ENCODE results near the gene SLC12A8. TPM values are rescaled to one million over a fixed set of nuclear protein-coding genes. Genes with fewer than 3 reads are reported as not detected.

SLC12A8 gene
- total RNA-seq, 4 donors from 2014 or later = 2.3 to 13.1 (median 3.9) TPM

DNA sequence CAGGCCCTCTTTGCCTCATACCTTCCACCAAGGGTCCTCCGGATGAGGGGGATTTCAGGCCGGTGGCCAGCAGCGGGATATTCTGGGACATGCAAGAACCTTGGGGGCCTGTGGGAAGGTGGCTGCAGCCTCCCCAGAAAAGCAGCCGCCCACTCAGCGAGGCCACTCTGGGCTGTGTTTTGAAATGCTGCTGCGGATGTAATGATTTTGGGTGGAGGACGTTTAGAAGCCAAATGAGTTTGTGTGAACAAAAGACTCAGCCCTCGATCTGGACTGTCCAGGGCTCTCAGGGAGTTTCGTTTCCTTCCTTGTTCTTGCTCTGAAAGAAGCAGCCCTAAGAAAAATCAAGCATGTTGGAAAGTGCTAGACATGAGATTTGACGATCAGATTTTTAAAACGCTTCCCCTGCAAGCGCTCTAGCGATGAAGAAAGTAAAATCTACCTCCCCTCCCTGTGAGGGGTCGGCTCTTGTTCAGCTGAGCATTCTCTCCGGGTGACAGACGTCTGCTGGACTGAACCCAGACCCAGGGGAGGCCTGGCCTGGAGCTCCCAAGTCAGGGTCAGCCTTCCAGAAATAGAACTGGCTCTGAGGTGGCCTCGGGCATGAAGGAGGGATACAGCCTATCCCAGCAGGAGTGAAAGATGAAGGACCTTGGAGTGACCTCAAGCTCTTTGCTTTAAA is 169.7 kb downstream of the SLC12A8 start:
- intact Hi-C loops (cut with DNase I; ENCODE audit: low total_unique reads) = no loop called here
- TF ChIP-seq POLR2A (IDR thresholded peaks at IDR 0.05) = no peak
- TF ChIP-seq, protein P1, sequence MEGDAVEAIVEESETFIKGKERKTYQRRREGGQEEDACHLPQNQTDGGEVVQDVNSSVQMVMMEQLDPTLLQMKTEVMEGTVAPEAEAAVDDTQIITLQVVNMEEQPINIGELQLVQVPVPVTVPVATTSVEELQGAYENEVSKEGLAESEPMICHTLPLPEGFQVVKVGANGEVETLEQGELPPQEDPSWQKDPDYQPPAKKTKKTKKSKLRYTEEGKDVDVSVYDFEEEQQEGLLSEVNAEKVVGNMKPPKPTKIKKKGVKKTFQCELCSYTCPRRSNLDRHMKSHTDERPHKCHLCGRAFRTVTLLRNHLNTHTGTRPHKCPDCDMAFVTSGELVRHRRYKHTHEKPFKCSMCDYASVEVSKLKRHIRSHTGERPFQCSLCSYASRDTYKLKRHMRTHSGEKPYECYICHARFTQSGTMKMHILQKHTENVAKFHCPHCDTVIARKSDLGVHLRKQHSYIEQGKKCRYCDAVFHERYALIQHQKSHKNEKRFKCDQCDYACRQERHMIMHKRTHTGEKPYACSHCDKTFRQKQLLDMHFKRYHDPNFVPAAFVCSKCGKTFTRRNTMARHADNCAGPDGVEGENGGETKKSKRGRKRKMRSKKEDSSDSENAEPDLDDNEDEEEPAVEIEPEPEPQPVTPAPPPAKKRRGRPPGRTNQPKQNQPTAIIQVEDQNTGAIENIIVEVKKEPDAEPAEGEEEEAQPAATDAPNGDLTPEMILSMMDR (IDR thresholded peaks at IDR 0.05) = no peak
- H3K4me3 ChIP-seq (ENCODE audit: low read depth, poor library complexity, severe bottlenecking) = no peak overlapping the region
- peak in 1 of 2 donors; percentile 50 for DNase-seq (ENCODE audit: low spot score in 2 of 2)
- 55 to 57% methylated on average over 17 of the region's 17 CpGs for WGBS, 2 donors

DNA sequence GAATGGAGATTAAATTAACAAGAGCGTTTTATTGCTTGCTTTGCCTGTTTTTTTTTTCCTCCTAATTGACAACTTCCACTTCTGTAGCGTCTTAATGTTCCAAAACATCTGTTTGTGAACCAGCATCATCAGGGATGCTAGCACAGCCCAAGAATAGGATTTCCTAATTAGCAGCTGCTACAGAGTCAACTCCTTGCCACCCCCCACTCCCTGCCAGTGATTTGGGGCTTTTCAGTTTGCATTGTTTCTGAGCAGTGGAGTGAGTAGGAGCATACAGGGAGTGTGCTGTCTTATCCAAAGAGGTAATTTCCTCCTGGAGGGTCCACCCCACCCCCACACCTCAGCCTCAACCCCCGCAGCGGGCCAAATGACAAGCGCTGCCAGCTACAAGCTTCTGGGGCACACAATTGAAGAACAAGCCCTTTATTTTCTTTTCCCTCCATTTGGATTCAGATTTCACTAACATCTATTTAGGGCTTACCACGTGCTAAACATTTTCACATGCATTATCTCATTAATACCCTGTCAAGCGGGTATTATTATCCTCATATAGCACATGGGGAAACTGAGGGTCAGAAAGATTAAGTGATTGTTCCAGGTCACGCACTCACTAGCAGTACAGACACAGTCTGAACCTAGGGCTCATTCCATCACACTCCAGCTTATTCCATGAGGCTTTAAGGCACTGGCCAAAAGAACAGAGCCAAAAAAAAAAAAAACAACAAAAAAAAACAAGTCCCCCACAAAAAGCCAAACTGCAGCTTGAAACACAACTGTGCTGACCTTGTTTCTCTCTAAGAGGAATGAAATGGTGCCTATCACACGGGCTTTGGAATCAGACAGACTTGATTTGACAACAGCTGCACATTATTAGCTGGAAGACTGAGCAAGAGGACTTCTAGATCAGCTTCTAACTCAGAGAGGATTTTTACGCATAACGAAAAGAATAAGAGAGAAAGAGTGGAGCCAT is 173.1 kb downstream of the SLC12A8 start:
- WGBS, 2 donors = 49 to 50% methylated on average over 11 of the region's 11 CpGs
- intact Hi-C loops (cut with DNase I; ENCODE audit: low total_unique reads) = no loop called here
- TF ChIP-seq POLR2A (IDR thresholded peaks at IDR 0.05) = no peak
- TF ChIP-seq, protein P1 (IDR thresholded peaks at IDR 0.05) = no peak
- no peak for DNase-seq (ENCODE audit: low spot score in 2 of 2)
- H3K4me3 ChIP-seq (ENCODE audit: low read depth, poor library complexity, severe bottlenecking) = no peak overlapping the region

DNA sequence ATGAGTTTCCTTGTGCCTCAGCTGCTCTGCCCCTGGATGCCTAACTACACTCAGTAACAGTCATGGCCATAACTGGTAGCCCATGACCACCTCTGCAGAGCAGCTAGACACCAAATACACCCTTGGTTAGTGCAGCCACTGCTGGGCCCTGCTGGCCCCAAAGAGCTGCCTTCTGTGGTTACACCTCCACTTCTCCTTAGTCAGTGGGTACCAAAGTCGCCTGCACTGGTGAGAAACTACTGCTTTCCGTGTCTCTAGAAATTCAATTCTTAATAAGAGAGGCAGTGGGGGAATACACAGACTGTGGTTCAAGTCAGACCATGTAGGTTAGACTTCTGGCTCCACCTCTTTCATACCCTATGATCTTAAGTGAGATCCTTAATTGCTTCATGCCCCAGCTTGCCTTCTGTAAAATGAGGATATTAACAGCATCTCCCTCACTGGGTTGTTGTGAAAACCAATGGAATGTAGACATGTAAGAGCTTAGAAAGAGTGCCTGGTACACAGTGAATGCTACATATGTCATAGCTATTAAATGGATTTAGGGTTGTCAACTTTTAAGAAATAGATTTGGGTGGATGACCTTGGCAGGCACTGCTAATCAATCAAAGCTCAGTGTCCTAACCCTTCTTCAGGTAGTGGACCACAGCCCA is 174.9 kb downstream of the SLC12A8 start:
- intact Hi-C loops (cut with DNase I; ENCODE audit: low total_unique reads) = no loop called here
- WGBS, 2 donors = 78 to 82% methylated on average over 2 of the region's 2 CpGs
- no peak for DNase-seq (ENCODE audit: low spot score in 2 of 2)
- no peak overlapping the region for H3K4me3 ChIP-seq (ENCODE audit: low read depth, poor library complexity, severe bottlenecking)
- TF ChIP-seq, protein P1 (IDR thresholded peaks at IDR 0.05) = no peak
- TF ChIP-seq POLR2A (IDR thresholded peaks at IDR 0.05) = no peak

DNA sequence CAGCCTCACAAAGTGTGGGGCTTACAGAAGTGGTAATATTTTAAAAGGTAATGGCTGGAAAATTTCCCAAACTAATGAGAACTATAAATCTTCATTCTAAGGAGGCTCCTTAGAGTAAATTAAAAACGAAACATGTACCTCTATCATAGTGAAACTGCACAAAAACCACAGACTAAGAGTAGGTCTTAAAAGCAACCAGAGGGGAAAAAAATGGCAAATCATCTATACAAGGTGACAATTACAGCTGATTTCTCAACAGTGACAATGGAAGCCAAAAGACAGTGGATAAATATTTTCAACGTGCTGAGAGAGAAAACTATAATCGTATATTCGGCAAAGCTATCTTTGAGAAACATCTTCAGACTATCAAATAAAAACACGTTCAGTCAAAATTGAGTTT is 177.3 kb downstream of the SLC12A8 start:
- 91 to 96% methylated on average over 5 of the region's 5 CpGs for WGBS, 2 donors
- no peak for TF ChIP-seq POLR2A (IDR thresholded peaks at IDR 0.05)
- H3K4me3 ChIP-seq (ENCODE audit: low read depth, poor library complexity, severe bottlenecking) = no peak overlapping the region
- DNase-seq (ENCODE audit: low spot score in 2 of 2) = no peak
- intact Hi-C loops (cut with DNase I; ENCODE audit: low total_unique reads) = no loop called here

DNA sequence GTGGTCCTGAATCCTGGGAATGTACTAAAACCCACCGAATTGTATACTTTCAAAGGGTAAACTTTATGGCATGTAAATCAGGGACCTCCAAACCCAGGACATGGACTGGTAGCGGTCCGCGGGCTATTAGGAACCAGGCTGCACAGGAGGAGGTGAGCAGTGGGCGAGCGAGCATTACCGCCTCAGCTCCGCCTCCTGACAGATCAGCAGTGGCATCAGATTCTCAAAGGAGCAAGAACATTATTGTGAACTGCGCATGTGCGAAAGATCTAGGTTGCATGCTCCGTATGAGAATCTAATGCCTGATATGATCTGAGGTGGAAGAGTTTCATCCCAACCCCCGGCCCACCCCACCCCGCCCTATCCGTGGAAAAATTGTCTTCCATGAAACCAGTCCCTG is 178.9 kb downstream of the SLC12A8 start:
- 96 to 97% methylated on average over 14 of the region's 14 CpGs for WGBS, 2 donors
- peak in 1 of 2 donors; percentile 80 for DNase-seq (ENCODE audit: low spot score in 2 of 2)
- TF ChIP-seq, protein P1 (IDR thresholded peaks at IDR 0.05) = no peak
- TF ChIP-seq POLR2A (IDR thresholded peaks at IDR 0.05) = no peak
- H3K4me3 ChIP-seq (ENCODE audit: low read depth, poor library complexity, severe bottlenecking) = no peak overlapping the region
- intact Hi-C loops (cut with DNase I; ENCODE audit: low total_unique reads) = no loop called here

DNA sequence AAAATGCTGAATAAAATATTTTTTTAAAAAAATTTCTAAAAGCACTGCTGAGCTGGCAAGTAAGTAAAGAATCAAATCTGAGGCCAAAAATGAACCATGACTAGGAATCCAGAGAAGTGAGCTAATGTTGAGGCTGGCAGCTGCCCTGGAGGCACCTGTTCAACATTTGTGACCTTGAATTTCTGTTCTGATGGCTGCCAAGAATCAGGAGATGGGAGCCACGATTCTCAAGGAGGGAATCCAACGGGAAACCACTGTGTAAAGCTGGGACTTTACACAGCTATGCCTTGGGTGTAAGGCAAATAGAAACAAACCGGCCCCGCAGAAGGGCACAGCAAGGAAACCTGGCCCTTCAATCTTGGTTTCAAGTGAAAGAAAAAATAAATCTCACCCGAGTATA is 179.4 kb downstream of the SLC12A8 start:
- peak in 1 of 2 donors; percentile 52 for DNase-seq (ENCODE audit: low spot score in 2 of 2)
- no peak overlapping the region for H3K4me3 ChIP-seq (ENCODE audit: low read depth, poor library complexity, severe bottlenecking)
- TF ChIP-seq POLR2A (IDR thresholded peaks at IDR 0.05) = no peak
- TF ChIP-seq, protein P1 (IDR thresholded peaks at IDR 0.05) = no peak
- WGBS, 2 donors = 71 to 72% methylated on average over 5 of the region's 5 CpGs
- intact Hi-C loops (cut with DNase I; ENCODE audit: low total_unique reads) = no loop called here
